ENCODE results near the gene SPRR4.

GRCh38 chr1:152977614-152978013 is 7.2 kb downstream of the SPRR4 start:
- no peak for TF ChIP-seq POLR2A (IDR thresholded peaks at IDR 0.05)
- TF ChIP-seq CTCF (IDR thresholded peaks at IDR 0.05): no peak

Measured in testis (tissue), 2 donors.